ENCODE data around the gene RDH11.

DNA sequence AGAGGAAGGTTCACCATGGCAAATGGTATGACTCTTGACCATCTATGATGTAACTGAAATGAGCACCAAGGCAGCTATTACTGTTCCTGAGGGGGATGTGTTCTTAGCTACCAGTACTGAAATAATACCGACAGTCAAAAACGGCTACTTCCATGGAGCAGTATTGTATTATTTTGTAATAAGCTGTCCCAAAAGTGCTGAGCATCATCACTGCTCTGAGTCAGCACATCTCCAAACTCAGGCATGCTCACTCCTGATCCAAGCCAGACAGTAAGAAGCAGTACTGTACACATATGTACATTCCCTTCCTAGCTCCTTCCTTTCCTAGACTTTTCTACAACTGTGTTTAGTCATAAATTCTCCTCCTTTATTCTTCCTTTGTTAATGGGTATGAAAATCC, 29.7 kb downstream of the RDH11 start:
- TF ChIP-seq, protein P1, sequence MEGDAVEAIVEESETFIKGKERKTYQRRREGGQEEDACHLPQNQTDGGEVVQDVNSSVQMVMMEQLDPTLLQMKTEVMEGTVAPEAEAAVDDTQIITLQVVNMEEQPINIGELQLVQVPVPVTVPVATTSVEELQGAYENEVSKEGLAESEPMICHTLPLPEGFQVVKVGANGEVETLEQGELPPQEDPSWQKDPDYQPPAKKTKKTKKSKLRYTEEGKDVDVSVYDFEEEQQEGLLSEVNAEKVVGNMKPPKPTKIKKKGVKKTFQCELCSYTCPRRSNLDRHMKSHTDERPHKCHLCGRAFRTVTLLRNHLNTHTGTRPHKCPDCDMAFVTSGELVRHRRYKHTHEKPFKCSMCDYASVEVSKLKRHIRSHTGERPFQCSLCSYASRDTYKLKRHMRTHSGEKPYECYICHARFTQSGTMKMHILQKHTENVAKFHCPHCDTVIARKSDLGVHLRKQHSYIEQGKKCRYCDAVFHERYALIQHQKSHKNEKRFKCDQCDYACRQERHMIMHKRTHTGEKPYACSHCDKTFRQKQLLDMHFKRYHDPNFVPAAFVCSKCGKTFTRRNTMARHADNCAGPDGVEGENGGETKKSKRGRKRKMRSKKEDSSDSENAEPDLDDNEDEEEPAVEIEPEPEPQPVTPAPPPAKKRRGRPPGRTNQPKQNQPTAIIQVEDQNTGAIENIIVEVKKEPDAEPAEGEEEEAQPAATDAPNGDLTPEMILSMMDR (IDR thresholded peaks at IDR 0.05) = no peak
- TF ChIP-seq POLR2A (IDR thresholded peaks at IDR 0.05) (no peak), EP300 (IDR thresholded peaks at IDR 0.05) (no peak)

All from suprapubic skin (tissue), 3 donors.